Left lung (tissue), 10 donors: Measurements from ENCODE around the gene STARD3NL. TPM values are rescaled to one million over a fixed set of nuclear protein-coding genes. Genes with fewer than 3 reads are reported as not detected.

ENCODE experiments used
- ATAC-seq: fragments of 200-7000 bp; cut with Tn5 transposase; one replicate; pipeline ENCODE4 v1.9.1; 2020; ENCODE audit warnings: moderate library complexity
- DNase-seq, 4 donors: peaks; one replicate each; pipeline ENCODE4 v3.0.0-alpha.2; 2013 to 2020
- H3K27ac ChIP-seq, 2 donors: fragments of 200-600 bp; sonication (generic) in 1 of 2; one replicate each; pipeline versions ENCODE4 v1.5.0 to v1.8.0; 2020 to 2021
- H3K27me3 ChIP-seq, 2 donors: fragments of 200-600 bp; sonication (generic) in 1 of 2; one replicate each; pipeline versions ENCODE4 v1.5.0 to v1.8.0; 2020 to 2021
- H3K36me3 ChIP-seq, 2 donors: fragments of 200-600 bp; sonication (generic) in 1 of 2; one replicate each; pipeline versions ENCODE4 v1.5.0 to v1.8.0; 2020 to 2021
- H3K4me1 ChIP-seq, 2 donors: fragments of 200-600 bp; one replicate each; pipeline ENCODE4 v1.8.0; 2021
- H3K4me3 ChIP-seq, 2 donors: fragments of 200-600 bp; sonication (generic) in 1 of 2; one replicate each; pipeline versions ENCODE4 v1.5.0 to v1.8.0; 2020 to 2021; ENCODE audit warnings: mild to moderate bottlenecking in 1 of 2
- H3K9me3 ChIP-seq, 2 donors: fragments of 200-600 bp; sonication (generic) in 1 of 2; one replicate each; pipeline versions ENCODE4 v1.5.0 to v1.8.0; 2020 to 2021
- CTCF ChIP-seq, 2 donors: fragments of 200-600 bp; sonication (generic) in 1 of 2; IDR thresholded peaks; one replicate each; pipeline versions ENCODE4 v1.5.0 to v1.8.0; 2021; ENCODE audit warnings: antibody characterized with exemption in 2 of 2
- intact Hi-C, 2 donors: fragments of 100-400 bp; cut with DNase I; formaldehyde crosslinking; loops; one replicate each; pipeline versions ENCODE4 v1.11.2 to v1.14.2; 2022
- polyA plus RNA-seq, 6 donors: library from polyadenylated mRNA; unstranded; fragments of 120-200 nt; gene quantifications; one replicate each; pipeline ENCODE4 v1.2.1, GENCODE V29; 2013; ENCODE audit not compliant: insufficient read length in 6 of 6
- total RNA-seq, 2 donors: library from RNA; stranded (reverse); fragmentation: NEBNext Ultra II Directional; extraction: Animal tissue kit (Norgen Biotek cat#: 25700); gene quantifications; one replicate each; pipeline ENCODE4 v1.2.1, GENCODE V29; 2021
- donor health status: DM: no; HTN: yes; CAD: no.
- donor health status: DM: no; HTN: no; CAD: no.

The STARD3NL gene
- total and polyA plus RNA-seq, 8 donors: 52.6 to 63.9 (median 56.3) TPM

DNA sequence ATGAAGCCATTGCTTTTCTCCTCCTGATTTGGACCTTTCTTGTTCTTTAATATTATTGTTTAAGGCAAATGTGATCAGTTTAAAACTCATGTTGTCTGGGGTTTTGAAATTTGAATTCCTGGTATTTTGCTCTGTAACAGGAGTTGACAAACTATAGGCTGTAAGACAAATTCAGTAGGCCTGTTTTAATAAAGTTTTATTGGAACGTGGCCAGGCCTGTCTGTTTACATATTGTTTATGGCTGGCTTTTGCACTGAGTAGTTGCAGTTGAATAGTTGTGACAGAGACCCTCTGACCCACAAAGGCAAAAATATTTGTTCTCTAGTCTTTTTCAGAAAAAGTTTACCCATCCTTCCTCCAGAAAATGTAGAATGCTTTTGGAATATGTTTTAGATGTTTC lies 29.8 kb downstream of the STARD3NL start:
- Histone ChIP-seq H3K9me3 (no peaks in the 10 kb centered on the region), H3K27me3 (no peaks in the 10 kb centered on the region), H3K36me3 (peaks cover 0 to 15% of the 10 kb centered on the region in 2 donors), H3K27ac (no peak overlapping the region), H3K4me3 (no peak overlapping the region), H3K4me1 (peaks cover 0 to 7% of the 10 kb centered on the region in 2 donors)
- ATAC-seq: no peak
- DNase-seq: no peak
- intact Hi-C loops: no loop called here
- TF ChIP-seq CTCF (IDR thresholded peaks at IDR 0.05): no peak

DNA sequence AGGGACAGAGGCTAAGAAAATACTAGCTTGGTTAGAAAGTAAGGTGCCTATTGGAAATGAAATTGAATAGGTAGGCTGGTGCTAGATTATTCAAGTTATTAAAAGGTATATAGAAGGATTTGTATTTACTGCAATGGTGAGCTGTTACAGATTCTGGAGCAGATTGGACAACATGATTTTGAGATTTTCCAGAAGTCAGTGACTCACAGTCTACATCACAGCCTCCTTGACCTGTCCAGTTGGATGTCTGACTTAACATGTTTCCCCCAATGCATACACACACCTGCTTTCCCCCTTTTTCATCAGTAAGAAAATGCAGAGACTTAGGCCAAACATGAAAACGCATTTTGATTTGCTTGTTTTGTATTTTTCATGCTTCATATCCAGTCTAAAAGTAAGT lies 33.4 kb downstream of the STARD3NL start:
- Histone ChIP-seq H3K9me3 (no peaks in the 10 kb centered on the region), H3K27ac (no peak overlapping the region), H3K4me3 (no peak overlapping the region), H3K27me3 (no peaks in the 10 kb centered on the region), H3K36me3 (peaks cover 0 to 22% of the 10 kb centered on the region in 2 donors), H3K4me1 (peaks cover 0 to 22% of the 10 kb centered on the region in 2 donors)
- no peak for TF ChIP-seq CTCF (IDR thresholded peaks at IDR 0.05)
- ATAC-seq (no peak), DNase-seq (no peak)
- intact Hi-C loops: no loop called here

DNA sequence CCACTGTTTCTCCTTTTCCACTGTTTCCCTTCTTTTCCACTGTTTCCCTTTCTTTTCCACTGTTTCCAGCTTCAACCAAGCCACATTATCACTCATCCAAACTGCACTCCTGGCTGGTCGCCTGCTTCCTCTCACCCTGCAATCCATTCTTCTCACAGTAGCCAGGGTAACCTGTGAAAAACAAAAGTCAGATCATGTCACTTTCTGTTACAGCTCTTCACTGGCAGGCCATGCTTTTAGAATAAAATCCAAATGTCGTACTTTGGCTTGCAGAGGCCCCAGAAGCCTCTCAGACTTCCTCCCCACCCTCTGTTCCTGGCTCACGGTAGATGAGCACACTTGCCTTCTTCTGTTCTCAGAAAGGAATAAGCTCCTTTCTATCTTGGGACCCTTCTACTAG lies 33.9 kb downstream of the STARD3NL start:
- no peak overlapping the region for H3K27ac ChIP-seq
- no peaks in the 10 kb centered on the region for H3K9me3 ChIP-seq
- H3K27me3 ChIP-seq: no peaks in the 10 kb centered on the region
- peaks cover 0 to 26% of the 10 kb centered on the region in 2 donors for H3K4me1 ChIP-seq
- no peak for TF ChIP-seq CTCF (IDR thresholded peaks at IDR 0.05)
- no peak overlapping the region for H3K4me3 ChIP-seq
- no peak for ATAC-seq
- intact Hi-C loops: no loop called here
- no peak for DNase-seq
- H3K36me3 ChIP-seq: peaks cover 0 to 25% of the 10 kb centered on the region in 2 donors

GRCh38 chr7:38215115-38215514 lies 37.1 kb downstream of the STARD3NL start:
- Histone ChIP-seq H3K27me3 (no peaks in the 10 kb centered on the region), H3K4me1 (peaks cover 0 to 34% of the 10 kb centered on the region in 2 donors), H3K9me3 (no peaks in the 10 kb centered on the region), H3K4me3 (no peak overlapping the region), H3K36me3 (peaks cover 0 to 43% of the 10 kb centered on the region in 2 donors), H3K27ac (peak overlapping the region in 1 of 2 donors; percentile 60)
- no peak for TF ChIP-seq CTCF (IDR thresholded peaks at IDR 0.05)
- DNase-seq (no peak), ATAC-seq (peak; percentile 8)
- intact Hi-C loops: no loop called here

DNA sequence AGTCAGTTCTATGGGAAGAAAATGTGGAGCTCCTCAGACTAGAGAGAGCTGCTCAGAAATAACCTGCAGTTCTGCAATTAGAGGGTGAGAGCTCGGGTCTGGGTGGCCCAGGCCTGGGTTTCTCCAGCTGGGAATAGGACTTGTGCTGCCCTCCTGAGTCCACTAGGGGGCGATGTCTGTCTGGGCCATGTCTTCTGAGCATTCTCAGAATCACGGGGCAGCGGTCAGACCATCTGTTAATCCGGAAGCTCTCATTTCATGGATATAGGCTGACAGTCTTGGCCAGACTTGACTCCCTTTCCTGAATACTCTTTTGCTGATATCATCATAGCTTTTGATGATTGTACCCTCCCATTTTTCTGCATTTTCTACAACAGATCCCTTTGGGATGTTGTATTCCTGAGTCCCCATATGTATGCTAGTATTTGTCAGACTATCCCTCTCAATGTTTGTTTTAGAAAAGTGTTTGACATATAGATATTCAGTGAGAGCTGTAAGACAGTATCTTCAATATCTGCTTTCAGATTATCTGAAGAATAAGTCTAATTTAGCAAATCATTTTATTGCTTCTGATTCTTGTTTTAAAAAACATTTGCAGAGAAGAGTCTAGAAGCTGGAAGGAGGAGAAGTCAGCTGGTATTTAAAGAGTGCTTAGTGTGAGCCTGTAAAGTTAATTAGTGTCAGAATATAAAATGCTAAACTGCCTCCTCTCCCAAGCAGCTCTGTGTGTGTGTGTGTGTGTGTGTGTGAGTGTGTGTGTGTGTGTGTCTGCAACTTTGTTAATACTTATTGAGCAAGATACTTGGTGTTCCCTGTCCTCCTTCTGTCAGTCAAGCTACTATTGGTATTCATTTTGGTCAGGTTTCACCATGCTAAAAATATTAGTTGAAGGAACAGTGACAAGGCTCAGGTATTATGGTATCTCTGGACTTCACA lies 38.0 kb downstream of the STARD3NL start:
- Histone ChIP-seq H3K4me3 (no peak overlapping the region), H3K27ac (peak overlapping the region; percentile 46 to 60), H3K4me1 (peaks cover 0 to 34% of the 10 kb centered on the region in 2 donors), H3K36me3 (peaks cover 0 to 51% of the 10 kb centered on the region in 2 donors), H3K27me3 (no peaks in the 10 kb centered on the region), H3K9me3 (no peaks in the 10 kb centered on the region)
- intact Hi-C loops: no loop called here
- TF ChIP-seq CTCF (IDR thresholded peaks at IDR 0.05): peak; percentile 91 to 97
- ATAC-seq (peak; percentile 99), DNase-seq (peak; percentile 78 to 92 (median 88))
